Endodermal cell (in vitro differentiated cells): ENCODE data around the gene SDHB. TPM values are rescaled to one million over a fixed set of nuclear protein-coding genes. Genes with fewer than 3 reads are reported as not detected.

Experiments
- DNase-seq: peaks from one replicate; pipeline ENCODE4 v3.0.0-alpha.2; 2017
- H3K27ac ChIP-seq: 2 replicates; pipeline ENCODE4 v1.5.1; 2013; ENCODE audit warnings: mild to moderate bottlenecking, low read depth, low read length, moderate library complexity
- H3K27me3 ChIP-seq: 2 replicates; pipeline ENCODE4 v1.6.1; 2013; ENCODE audit warnings: mild to moderate bottlenecking, low read length, moderate library complexity; ENCODE audit not compliant: insufficient read depth, control insufficient read depth, poor library complexity, severe bottlenecking
- H3K36me3 ChIP-seq: 2 replicates; pipeline ENCODE4 v1.7.0; 2013; ENCODE audit warnings: mild to moderate bottlenecking, low read length, moderate library complexity; ENCODE audit not compliant: control insufficient read depth, insufficient read depth
- H3K4me1 ChIP-seq: one replicate; pipeline ENCODE4 v1.7.0; 2013; ENCODE audit warnings: low read length; ENCODE audit not compliant: control insufficient read depth, insufficient read depth
- H3K4me3 ChIP-seq: 2 replicates; pipeline ENCODE4 v1.5.1; 2013; ENCODE audit warnings: mild to moderate bottlenecking, low read length, moderate library complexity
- H3K9ac ChIP-seq: 2 replicates; pipeline ENCODE4 v1.6.1; 2013; ENCODE audit warnings: mild to moderate bottlenecking, low read length, moderate library complexity; ENCODE audit not compliant: poor library complexity, severe bottlenecking; ENCODE audit errors: extremely low read depth
- H3K9me3 ChIP-seq: 2 replicates; pipeline ENCODE4 v1.6.1; 2013; ENCODE audit warnings: mild to moderate bottlenecking, low read length, moderate library complexity; ENCODE audit not compliant: control insufficient read depth
- H3K27ac Mint-ChIP-seq: 2 replicates; pipeline ENCODE4 v1.8.0; 2020; ENCODE audit warnings: mixed read lengths
- H3K27me3 Mint-ChIP-seq: 2 replicates; pipeline ENCODE4 v1.8.0; 2021; ENCODE audit warnings: mild to moderate bottlenecking, mixed read lengths; ENCODE audit not compliant: insufficient read depth
- H3K36me3 Mint-ChIP-seq: 2 replicates; pipeline ENCODE4 v1.8.0; 2020; ENCODE audit warnings: low read depth, mixed read lengths
- H3K4me1 Mint-ChIP-seq: 2 replicates; pipeline ENCODE4 v1.8.0; 2020; ENCODE audit warnings: mixed read lengths
- H3K4me3 Mint-ChIP-seq: 2 replicates; pipeline ENCODE4 v1.8.0; 2020; ENCODE audit warnings: mild to moderate bottlenecking, moderate library complexity, mixed read lengths
- H3K9me3 Mint-ChIP-seq: 2 replicates; pipeline ENCODE4 v1.8.0; 2020; ENCODE audit warnings: mild to moderate bottlenecking, mixed read lengths
- CTCF ChIP-seq: fragments of 200-600 bp; sonication (generic); conservative IDR thresholded peaks from 2 replicates; pipeline ENCODE4 v1.5.0; 2021; ENCODE audit warnings: antibody characterized with exemption, mild to moderate bottlenecking
- WGBS, 2 experiments: methylation state at CpG; one replicate each; pipeline versions ENCODE4 v1.1.5 to v1.1.7; 2013; ENCODE audit warnings: missing lambda C conversion rate in 2 of 2, mixed read lengths in 1 of 2; ENCODE audit not compliant: insufficient coverage in 1 of 2, insufficient read length in 1 of 2; 5-methylcytosine and 5-hydroxymethylcytosine counted together
- total RNA-seq, 2 donors: library from RNA; stranded (reverse); fragmentation: NEBNext Ultra II Directional in 1 of 2; extraction: Animal tissue kit (Norgen Biotek cat#: 25700) in 1 of 2; gene quantifications; 2 replicates in 1 of 2; 3 replicates in 1 of 2; pipeline ENCODE4 v1.2.1, GENCODE V29; 2021

The SDHB gene
- total RNA-seq, 2 donors from 2014 or later: 68.5 to 75.2 TPM

DNA sequence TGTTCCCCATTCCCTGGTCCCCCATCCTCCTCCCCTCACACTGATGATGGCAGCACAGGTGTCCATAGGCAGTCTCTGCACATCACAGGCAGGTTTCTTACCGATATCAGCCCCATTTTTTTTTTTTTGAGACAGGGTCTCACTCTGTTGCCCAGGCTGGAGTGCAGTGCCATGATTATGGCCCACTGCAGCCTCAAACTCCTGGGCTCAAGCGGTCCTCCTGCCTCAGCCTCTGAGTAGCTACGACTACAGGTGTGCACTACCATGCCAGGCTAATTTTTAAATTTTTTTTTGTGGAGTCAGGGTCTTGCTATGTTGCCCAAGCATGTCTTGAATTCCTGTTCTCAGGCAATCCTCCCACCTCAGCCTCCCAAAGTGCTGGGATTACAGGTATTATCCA, 28.9 kb upstream of the SDHB start:
- DNase-seq: no peak
- Histone ChIP-seq H3K4me3 (no peak overlapping the region), H3K4me1 (no peaks in the 10 kb centered on the region), H3K9me3 (no peaks in the 10 kb centered on the region), H3K36me3 (no peaks in the 10 kb centered on the region), H3K27ac (no peak overlapping the region), H3K27me3 (no peaks in the 10 kb centered on the region), H3K9ac (no peak overlapping the region)
- H3K9me3 Mint-ChIP-seq: peaks cover 2% of the 10 kb centered on the region
- no peak for TF ChIP-seq CTCF
- H3K36me3 Mint-ChIP-seq: no peaks in the 10 kb centered on the region
- no peak overlapping the region for H3K4me3 Mint-ChIP-seq
- H3K4me1 Mint-ChIP-seq: no peaks in the 10 kb centered on the region
- H3K27me3 Mint-ChIP-seq: no peaks in the 10 kb centered on the region
- WGBS, 2 experiments: 75 to 90% methylated on average over 3 of the region's 3 CpGs
- H3K27ac Mint-ChIP-seq: no peak overlapping the region

DNA sequence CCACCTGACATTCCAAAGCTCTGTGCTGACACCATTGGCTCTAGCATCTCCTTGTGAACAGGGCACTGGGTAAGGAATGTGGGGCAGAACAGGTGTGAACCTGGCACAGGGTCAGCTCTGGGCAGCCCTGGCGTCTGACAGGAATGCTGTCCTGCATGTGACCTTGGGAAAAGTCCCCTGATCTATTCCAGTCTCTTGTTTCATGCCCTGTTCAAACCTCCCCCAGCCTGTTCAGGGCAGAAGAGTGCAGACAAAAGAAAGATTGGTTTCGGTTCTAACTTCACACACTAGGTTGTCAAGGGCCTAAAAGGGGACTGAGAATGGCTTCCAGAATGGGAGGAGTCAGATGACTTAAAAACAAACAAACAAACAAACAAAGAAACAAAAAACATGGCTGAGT, 27.6 kb upstream of the SDHB start:
- no peaks in the 10 kb centered on the region for H3K27me3 Mint-ChIP-seq
- no peak overlapping the region for H3K4me3 Mint-ChIP-seq
- Histone ChIP-seq H3K4me1 (no peaks in the 10 kb centered on the region), H3K27me3 (no peaks in the 10 kb centered on the region), H3K4me3 (no peak overlapping the region), H3K27ac (no peak overlapping the region), H3K9ac (no peak overlapping the region), H3K9me3 (no peaks in the 10 kb centered on the region), H3K36me3 (no peaks in the 10 kb centered on the region)
- H3K9me3 Mint-ChIP-seq: peaks cover 2% of the 10 kb centered on the region
- WGBS, 2 experiments: 67 to 83% methylated on average over 1 to 2 of the region's 2 CpGs
- no peak for DNase-seq
- TF ChIP-seq CTCF: no peak
- no peak overlapping the region for H3K27ac Mint-ChIP-seq
- H3K36me3 Mint-ChIP-seq: no peaks in the 10 kb centered on the region
- no peaks in the 10 kb centered on the region for H3K4me1 Mint-ChIP-seq

- Mint-ChIP-seq H3K9me3 (peaks cover 2% of the 10 kb centered on the region), H3K4me1 (no peaks in the 10 kb centered on the region), H3K27me3 (no peaks in the 10 kb centered on the region), H3K4me3 (no peak overlapping the region), H3K27ac (no peak overlapping the region), H3K36me3 (no peaks in the 10 kb centered on the region)
- TF ChIP-seq CTCF: no peak
- Histone ChIP-seq H3K27ac (no peak overlapping the region), H3K36me3 (no peaks in the 10 kb centered on the region), H3K4me3 (no peak overlapping the region), H3K4me1 (no peaks in the 10 kb centered on the region), H3K9ac (no peak overlapping the region), H3K9me3 (no peaks in the 10 kb centered on the region), H3K27me3 (no peaks in the 10 kb centered on the region)
- DNase-seq: no peak
- 61 to 69% methylated on average over 3 to 4 of the region's 4 CpGs for WGBS, 2 experiments
Observed at GRCh38 chr1:17080880-17081279, 27.0 kb upstream of the SDHB start.
